Activated T-cell treated with anti-CD3 and anti-CD28 coated beads for 1 hour (primary cell): ENCODE measurements around the gene DDI2.
A peak's percentile ranks its signal among the peaks of the same experiment; 100 is the strongest.
"Not testable (repeated sequence)": the region's sequence is repeated elsewhere in the genome, so short reads cannot be mapped to it uniquely, and the experiment has no call there.

Source experiments
- DNase-seq: peaks from one replicate; pipeline ENCODE4 v3.0.0-alpha.2; 2020; ENCODE audit warnings: low read depth

The DDI2 gene

GRCh38 chr1:15617173-15618076, at the start of gene DDI2:
DDI2 (plus strand) TSS chr1:15617458; CDS start chr1:15617671, 213 bp downstream.
- peak; percentile 87 for DNase-seq

GRCh38 chr1:15568387-15569073, 48.7 kb upstream of the DDI2 start:
- DNase-seq = no peak

DNA sequence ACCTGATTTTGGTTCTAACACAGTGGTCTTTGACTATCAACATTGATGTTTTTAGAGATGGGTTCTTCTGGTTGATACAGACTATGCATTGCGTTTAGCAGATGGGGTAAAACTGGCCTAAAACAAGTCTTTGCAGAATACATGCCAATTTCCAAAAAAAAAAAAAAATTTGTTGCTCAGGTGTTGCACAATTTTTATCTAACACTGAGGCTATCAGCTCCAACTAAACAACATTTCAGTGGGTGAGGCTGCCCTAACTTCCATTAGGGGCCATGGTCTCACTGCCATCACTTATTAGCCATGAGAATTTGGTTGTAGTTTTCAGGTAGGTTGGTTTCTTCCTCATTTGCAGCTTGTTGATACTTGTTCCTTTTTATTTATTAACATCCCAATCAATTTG, 46.4 kb upstream of the DDI2 start:
- no peak for DNase-seq

GRCh38 chr1:15571266-15571665, 46.0 kb upstream of the DDI2 start:
- DNase-seq = no peak

- no peak for DNase-seq
Observed at GRCh38 chr1:15573477-15573876, 43.8 kb upstream of the DDI2 start.

DNA sequence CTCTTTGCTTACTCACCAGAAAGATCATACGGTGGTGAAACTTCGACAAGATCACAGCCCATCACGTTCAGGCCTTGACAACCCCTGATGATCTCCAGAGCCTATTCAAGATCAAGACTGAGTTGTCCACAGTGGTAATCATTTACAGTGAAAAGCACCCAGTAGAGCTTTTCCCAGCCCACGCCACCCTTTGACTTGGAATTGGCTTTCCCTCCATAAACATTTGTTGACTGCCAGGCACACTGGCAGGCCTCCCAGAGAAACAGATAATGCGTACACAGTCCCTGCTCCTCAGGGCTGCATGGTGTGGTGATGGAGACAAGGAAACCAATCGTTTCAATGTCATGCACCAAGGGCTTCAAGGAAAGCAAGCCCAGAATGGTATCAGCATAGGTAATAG, 42.5 kb upstream of the DDI2 start:
- no peak for DNase-seq

DNA sequence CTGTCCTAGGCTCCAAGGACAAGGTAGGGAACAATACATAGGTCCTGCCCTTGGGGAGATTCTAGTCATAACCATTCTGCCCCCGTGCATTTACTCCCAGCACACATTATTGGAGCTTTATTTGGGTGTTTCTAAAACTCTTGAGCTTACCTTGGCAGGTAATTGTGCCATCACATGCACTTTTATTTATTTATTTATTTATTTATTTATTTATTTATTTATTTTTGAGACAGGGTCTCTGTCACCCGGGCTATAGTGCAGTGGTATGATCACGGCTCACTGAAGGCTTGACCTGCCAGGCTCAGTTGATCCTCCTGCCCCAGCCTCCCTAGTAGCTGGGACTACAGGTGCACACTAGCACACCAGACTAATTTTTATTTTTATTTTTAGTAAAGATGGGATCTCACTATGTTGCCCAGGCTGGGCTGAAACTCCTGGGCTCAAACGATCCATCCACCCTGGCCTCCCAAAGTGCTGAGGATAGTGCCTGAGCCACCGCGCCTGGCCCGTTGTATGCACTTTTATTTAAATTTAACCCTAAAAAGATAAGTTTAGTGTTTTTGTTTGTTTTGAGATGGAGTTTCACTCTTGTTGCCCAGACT, 41.6 kb upstream of the DDI2 start:
- DNase-seq = no peak

DNA sequence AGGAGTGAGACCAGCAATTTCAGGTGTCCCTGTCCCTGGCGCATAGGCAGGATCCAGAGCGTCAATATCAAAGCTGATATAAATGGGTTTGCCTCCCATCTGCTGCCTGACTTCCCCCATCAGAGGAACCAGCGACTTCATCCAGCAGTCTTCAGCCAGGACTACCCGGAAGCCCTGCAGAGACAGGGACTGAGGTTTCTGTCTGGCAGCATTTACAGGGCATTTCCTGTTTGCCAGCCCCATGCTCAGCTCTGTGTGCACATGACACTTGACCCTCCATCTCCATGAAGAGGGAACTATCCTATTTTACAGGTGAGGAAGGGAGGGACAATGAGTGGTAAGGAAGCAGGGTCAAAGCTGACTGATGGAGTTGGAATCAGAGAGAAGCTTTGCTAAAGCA, 39.6 kb upstream of the DDI2 start:
- no peak for DNase-seq

- DNase-seq = peak; percentile 10
Observed at GRCh38 chr1:15578921-15579682, 38.2 kb upstream of the DDI2 start.

DNA sequence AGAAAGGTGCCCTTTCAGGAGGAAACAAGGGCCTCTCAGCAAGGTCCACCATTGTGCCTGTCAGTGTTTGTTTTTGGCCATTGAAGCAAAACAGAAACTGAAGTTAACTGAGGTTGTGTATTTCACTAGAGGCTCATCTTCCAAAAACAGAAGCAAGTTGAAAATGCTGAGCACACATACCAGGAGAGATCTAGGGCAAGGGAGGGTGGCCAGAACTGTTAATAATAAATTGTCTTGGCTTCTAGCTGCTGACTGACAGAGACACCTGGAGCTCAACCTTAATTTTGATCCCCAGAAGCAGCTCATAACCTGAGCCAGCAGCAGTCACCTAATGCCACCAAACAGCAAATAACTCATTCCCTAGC, 37.6 kb upstream of the DDI2 start:
- DNase-seq = no peak

GRCh38 chr1:15583016-15583706, 34.1 kb upstream of the DDI2 start:
- DNase-seq = no peak

- peak; percentile 35 for DNase-seq
Observed at GRCh38 chr1:15584489-15585363, 32.5 kb upstream of the DDI2 start, which contains the start of gene AGMAT. AGMAT (minus strand) TSS chr1:15585051; CDS start chr1:15584967, 84 bp downstream.

- DNase-seq = no peak
Observed at GRCh38 chr1:15592285-15592684, 25.0 kb upstream of the DDI2 start.

- no peak for DNase-seq
Observed at GRCh38 chr1:15595809-15596617, 21.2 kb upstream of the DDI2 start.

DNA sequence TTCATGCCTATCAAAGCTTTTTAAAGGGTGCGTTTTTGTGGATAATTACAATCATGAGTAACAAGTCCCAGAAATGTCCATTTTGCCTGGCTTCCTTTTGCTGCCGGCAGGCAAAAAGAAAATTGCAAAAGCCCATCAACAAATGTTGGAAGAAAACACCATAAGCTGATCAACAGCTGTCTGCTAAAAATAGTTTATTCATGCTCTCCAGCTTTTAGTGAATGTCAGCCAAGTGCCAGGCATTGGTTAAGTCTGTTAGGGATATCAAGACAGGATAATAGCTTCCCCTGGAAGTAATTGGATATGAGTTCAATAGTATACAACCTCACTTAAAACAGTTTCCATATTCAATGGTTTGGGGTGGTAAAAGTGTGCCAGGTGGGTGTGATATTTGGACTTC, 18.8 kb upstream of the DDI2 start:
- DNase-seq = no peak

- DNase-seq = peak; percentile 85
Observed at GRCh38 chr1:15603050-15603965, 13.9 kb upstream of the DDI2 start.

DNA sequence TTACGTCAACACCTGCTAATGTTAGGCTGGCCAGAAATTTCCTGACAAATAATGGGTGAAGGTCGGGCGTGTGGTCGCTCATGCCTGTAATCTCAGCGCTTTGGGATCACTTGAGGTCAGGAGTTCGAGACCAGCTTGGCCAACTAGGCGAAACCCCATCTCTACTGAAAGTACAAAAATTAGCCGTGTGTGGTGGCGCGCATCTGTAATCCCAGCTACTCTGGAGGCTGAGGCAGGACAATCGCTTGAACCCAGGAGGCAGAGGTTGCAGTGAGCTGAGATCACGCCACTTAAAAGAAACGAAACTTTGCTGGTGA, 13.3 kb upstream of the DDI2 start:
- DNase-seq = not testable (repeated sequence)

GRCh38 chr1:15604400-15604799, 12.9 kb upstream of the DDI2 start:
- not testable (repeated sequence) for DNase-seq
